ENCODE results near the gene MESP1. TPM values are rescaled to one million over a fixed set of nuclear protein-coding genes. Genes with fewer than 3 reads are reported as not detected.

Gene MESP1
- polyA plus RNA-seq, 1 donor from 2014 or later, result 4.8 TPM

DNA sequence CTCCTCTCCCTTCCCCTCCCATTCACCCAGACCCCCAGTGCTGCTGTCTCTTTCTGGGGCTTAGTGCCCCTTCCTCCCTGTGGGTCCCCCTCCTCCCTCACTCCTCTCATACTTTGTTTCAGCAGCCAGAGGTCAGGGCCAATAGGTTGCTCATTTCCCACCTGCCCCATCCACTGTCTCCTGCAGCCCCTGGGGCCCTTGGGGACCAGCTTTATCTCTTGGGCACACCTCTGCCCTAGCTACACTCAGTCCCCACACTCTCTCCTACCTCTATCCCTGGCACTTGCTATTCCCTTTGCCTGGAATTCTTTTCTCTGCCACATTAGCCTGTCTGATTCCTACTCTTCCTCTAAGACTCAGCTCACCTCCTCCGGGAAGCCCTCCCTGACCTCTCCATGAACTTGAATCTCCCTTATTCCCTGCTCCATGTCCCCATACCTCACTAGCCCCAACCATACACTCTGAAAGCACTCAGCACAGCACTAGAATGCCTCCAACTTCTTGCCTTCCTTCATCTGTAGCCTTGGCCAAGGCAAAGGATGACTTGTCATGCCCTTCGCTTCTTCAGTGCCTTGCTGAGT lies 49.0 kb upstream of the MESP1 start:
- TF ChIP-seq MXI1 (conservative IDR thresholded peaks at IDR 0.05; ENCODE audit: poor library complexity, severe bottlenecking) (no peak), SMC3 (conservative IDR thresholded peaks at IDR 0.05; ENCODE audit: poor library complexity) (no peak)
- no peaks in the 10 kb centered on the region for H3K36me3 ChIP-seq (ENCODE audit: insufficient read depth, low read length)

DNA sequence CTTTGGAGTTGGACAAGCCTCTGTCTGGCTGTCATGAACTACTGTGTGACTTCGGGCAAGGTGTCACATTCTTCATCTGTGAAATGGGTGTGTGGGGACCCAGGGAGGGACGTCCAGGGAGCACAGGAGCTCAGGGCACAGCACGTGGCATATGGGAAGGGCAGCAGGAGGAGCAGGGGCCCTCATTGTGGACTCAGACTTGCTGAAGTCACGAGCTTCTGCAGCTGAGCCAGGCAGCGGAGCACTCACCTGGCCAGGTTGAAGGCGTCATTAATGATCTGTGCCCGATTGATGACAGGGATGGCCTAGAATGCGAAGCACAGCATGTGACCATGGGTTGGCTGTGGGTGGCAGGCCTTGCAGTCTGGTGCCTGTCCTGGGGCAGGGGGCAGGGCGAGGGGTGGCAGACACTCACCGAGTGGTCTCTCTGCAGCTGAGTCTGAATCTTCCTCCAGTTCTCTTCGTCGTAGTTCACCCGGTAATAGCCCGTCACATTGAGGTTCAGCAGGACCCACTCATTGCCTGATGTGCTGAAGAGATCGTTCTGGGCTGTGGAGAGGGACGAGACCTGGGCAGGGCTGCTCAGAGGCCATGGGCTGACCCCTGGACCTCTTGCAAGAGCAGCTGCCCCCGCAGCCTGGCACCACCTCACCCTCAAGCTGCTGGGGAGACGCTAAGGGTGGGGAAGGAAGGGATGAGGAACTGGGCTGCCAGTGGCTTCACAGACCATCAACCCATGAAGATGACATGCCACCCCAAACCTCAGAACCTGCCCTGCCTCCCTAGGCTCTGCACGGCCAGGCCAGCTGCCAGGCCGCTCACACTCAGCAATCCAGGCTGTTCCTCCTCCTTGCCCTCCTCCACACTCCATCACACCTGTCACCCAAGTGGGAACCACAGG lies 48.2 kb upstream of the MESP1 start:
- no peaks in the 10 kb centered on the region for H3K27me3 ChIP-seq (ENCODE audit: insufficient read depth, low read depth, low read length)
- no peak overlapping the region for H3K4me2 ChIP-seq (ENCODE audit: low read length)
- H3K4me3 ChIP-seq (ENCODE audit: low read length), result no peak overlapping the region
- no peaks in the 10 kb centered on the region for H4K20me1 ChIP-seq (ENCODE audit: insufficient read depth)
- TF ChIP-seq, protein P1, sequence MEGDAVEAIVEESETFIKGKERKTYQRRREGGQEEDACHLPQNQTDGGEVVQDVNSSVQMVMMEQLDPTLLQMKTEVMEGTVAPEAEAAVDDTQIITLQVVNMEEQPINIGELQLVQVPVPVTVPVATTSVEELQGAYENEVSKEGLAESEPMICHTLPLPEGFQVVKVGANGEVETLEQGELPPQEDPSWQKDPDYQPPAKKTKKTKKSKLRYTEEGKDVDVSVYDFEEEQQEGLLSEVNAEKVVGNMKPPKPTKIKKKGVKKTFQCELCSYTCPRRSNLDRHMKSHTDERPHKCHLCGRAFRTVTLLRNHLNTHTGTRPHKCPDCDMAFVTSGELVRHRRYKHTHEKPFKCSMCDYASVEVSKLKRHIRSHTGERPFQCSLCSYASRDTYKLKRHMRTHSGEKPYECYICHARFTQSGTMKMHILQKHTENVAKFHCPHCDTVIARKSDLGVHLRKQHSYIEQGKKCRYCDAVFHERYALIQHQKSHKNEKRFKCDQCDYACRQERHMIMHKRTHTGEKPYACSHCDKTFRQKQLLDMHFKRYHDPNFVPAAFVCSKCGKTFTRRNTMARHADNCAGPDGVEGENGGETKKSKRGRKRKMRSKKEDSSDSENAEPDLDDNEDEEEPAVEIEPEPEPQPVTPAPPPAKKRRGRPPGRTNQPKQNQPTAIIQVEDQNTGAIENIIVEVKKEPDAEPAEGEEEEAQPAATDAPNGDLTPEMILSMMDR (IDR thresholded peaks at IDR 0.05; ENCODE audit: poor library complexity, severe bottlenecking), result no peak
- TF ChIP-seq MXI1 (conservative IDR thresholded peaks at IDR 0.05; ENCODE audit: poor library complexity, severe bottlenecking) (no peak), POLR2AphosphoS5 (IDR thresholded peaks at IDR 0.05) (no peak), SMC3 (conservative IDR thresholded peaks at IDR 0.05; ENCODE audit: poor library complexity) (no peak), EP300 (conservative IDR thresholded peaks at IDR 0.05; ENCODE audit: poor library complexity, severe bottlenecking) (no peak), RAD21 (conservative IDR thresholded peaks at IDR 0.05) (no peak), TAF1 (IDR thresholded peaks at IDR 0.05; ENCODE audit: low read depth) (no peak), EZH2 (IDR thresholded peaks at IDR 0.05; ENCODE audit: borderline replicate concordance, insufficient read depth, low read length, poor library complexity, severe bottlenecking) (no peak)
- TF ChIP-seq, protein P2, sequence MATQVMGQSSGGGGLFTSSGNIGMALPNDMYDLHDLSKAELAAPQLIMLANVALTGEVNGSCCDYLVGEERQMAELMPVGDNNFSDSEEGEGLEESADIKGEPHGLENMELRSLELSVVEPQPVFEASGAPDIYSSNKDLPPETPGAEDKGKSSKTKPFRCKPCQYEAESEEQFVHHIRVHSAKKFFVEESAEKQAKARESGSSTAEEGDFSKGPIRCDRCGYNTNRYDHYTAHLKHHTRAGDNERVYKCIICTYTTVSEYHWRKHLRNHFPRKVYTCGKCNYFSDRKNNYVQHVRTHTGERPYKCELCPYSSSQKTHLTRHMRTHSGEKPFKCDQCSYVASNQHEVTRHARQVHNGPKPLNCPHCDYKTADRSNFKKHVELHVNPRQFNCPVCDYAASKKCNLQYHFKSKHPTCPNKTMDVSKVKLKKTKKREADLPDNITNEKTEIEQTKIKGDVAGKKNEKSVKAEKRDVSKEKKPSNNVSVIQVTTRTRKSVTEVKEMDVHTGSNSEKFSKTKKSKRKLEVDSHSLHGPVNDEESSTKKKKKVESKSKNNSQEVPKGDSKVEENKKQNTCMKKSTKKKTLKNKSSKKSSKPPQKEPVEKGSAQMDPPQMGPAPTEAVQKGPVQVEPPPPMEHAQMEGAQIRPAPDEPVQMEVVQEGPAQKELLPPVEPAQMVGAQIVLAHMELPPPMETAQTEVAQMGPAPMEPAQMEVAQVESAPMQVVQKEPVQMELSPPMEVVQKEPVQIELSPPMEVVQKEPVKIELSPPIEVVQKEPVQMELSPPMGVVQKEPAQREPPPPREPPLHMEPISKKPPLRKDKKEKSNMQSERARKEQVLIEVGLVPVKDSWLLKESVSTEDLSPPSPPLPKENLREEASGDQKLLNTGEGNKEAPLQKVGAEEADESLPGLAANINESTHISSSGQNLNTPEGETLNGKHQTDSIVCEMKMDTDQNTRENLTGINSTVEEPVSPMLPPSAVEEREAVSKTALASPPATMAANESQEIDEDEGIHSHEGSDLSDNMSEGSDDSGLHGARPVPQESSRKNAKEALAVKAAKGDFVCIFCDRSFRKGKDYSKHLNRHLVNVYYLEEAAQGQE (IDR thresholded peaks at IDR 0.05; ENCODE audit: borderline replicate concordance), result no peak
- no peaks in the 10 kb centered on the region for H3K9me2 ChIP-seq (ENCODE audit: insufficient read depth, low read length)
- H3K9ac ChIP-seq (ENCODE audit: low read length), result no peak overlapping the region
- no peaks in the 10 kb centered on the region for H3K79me2 ChIP-seq (replicated peaks; ENCODE audit: insufficient read depth, low read length)
- no peak overlapping the region for H2AFZ ChIP-seq (ENCODE audit: low read depth, low read length)
- no peak overlapping the region for H3K27ac ChIP-seq (ENCODE audit: low read length)
- H3F3A ChIP-seq (ENCODE audit: insufficient read depth, low read length, poor library complexity, severe bottlenecking), result no peaks in the 10 kb centered on the region
- H3K9me3 ChIP-seq (ENCODE audit: low read length), result no peaks in the 10 kb centered on the region
- no peaks in the 10 kb centered on the region for H3K36me3 ChIP-seq (ENCODE audit: insufficient read depth, low read length)

More for the DNA sequence above, 49.0 kb upstream of the MESP1 start:
- H3K9me3 ChIP-seq (ENCODE audit: low read length), result no peaks in the 10 kb centered on the region
- H3F3A ChIP-seq (ENCODE audit: insufficient read depth, low read length, poor library complexity, severe bottlenecking), result no peaks in the 10 kb centered on the region
- no peak overlapping the region for H3K27ac ChIP-seq (ENCODE audit: low read length)
- H3K4me2 ChIP-seq (ENCODE audit: low read length), result no peak overlapping the region
- no peaks in the 10 kb centered on the region for H4K20me1 ChIP-seq (ENCODE audit: insufficient read depth)
- no peaks in the 10 kb centered on the region for H3K79me2 ChIP-seq (replicated peaks; ENCODE audit: insufficient read depth, low read length)
- no peaks in the 10 kb centered on the region for H3K9me2 ChIP-seq (ENCODE audit: insufficient read depth, low read length)
- H3K27me3 ChIP-seq (ENCODE audit: insufficient read depth, low read depth, low read length), result no peaks in the 10 kb centered on the region
- H3K4me3 ChIP-seq (ENCODE audit: low read length), result no peak overlapping the region
- no peak overlapping the region for H2AFZ ChIP-seq (ENCODE audit: low read depth, low read length)
- H3K9ac ChIP-seq (ENCODE audit: low read length), result no peak overlapping the region

All from neural cell (in vitro differentiated cells).